WTC11 (cell line): ENCODE data around the gene CNP. TPM values are rescaled to one million over a fixed set of nuclear protein-coding genes. Genes with fewer than 3 reads are reported as not detected.

ENCODE experiments used
- ATAC-seq: fragments of 200-7000 bp; cut with Tn5 transposase; 2 replicates; pipeline ENCODE4 v1.10.0; 2021; ENCODE audit warnings: mild to moderate bottlenecking, moderate library complexity
- CTCF ChIA-PET: fragments of 300-600 bp; sonication (Branson Sonifier 250); formaldehyde crosslinking; loops from one replicate; lab custom pipeline; 2021; ENCODE audit warnings: antibody characterized with exemption; lab: Charles Lee
- POLR2A ChIA-PET: fragments of 350-600 bp; sonication (Branson Sonifier 250); formaldehyde crosslinking; loops from one replicate; lab custom pipeline; 2021; ENCODE audit warnings: antibody characterized with exemption; lab: Charles Lee
- DNase-seq: peaks from one replicate; pipeline ENCODE4 v3.0.0; 2021; ENCODE audit warnings: low spot score
- H3K27ac Mint-ChIP-seq: 2 replicates; pipeline ENCODE4 v1.8.0; 2021; ENCODE audit warnings: mixed read lengths
- H3K27me3 Mint-ChIP-seq: 2 replicates; pipeline ENCODE4 v1.8.0; 2021; ENCODE audit warnings: low read depth, mild to moderate bottlenecking, moderate library complexity, mixed read lengths
- H3K36me3 Mint-ChIP-seq: 2 replicates; pipeline ENCODE4 v1.8.0; 2021; ENCODE audit warnings: mixed read lengths
- H3K4me1 Mint-ChIP-seq: 2 replicates; pipeline ENCODE4 v1.8.0; 2022; ENCODE audit warnings: mixed read lengths
- H3K4me3 Mint-ChIP-seq: 2 replicates; pipeline ENCODE4 v1.8.0; 2021; ENCODE audit warnings: mild to moderate bottlenecking, moderate library complexity, mixed read lengths
- H3K9me3 Mint-ChIP-seq: 2 replicates; pipeline ENCODE4 v1.8.0; 2021; ENCODE audit warnings: mixed read lengths
- AFF4 ChIP-seq: sonication (generic); formaldehyde crosslinking; IDR thresholded peaks from 2 replicates; pipeline ENCODE4 v1.8.1; 2023; ENCODE audit warnings: mild to moderate bottlenecking, missing genetic modification reagents, borderline replicate concordance
- CDX4 ChIP-seq: fragments of 250-450 bp; sonication (Bioruptor Pico); IDR thresholded peaks from 2 replicates; pipeline ENCODE4 v1.9.0; 2021; ENCODE audit warnings: moderate library complexity, mild to moderate bottlenecking, inconsistent platforms, borderline replicate concordance
- E2F4 ChIP-seq: sonication (generic); formaldehyde crosslinking; IDR thresholded peaks from 2 replicates; pipeline ENCODE4 v1.8.1; 2022; ENCODE audit warnings: low read depth, mild to moderate bottlenecking, moderate library complexity, missing genetic modification reagents, borderline replicate concordance
- ESRRA ChIP-seq: sonication (generic); formaldehyde crosslinking; IDR thresholded peaks from 2 replicates; pipeline ENCODE4 v1.8.1; 2022; ENCODE audit warnings: mild to moderate bottlenecking, missing genetic modification reagents, borderline replicate concordance
- MAX ChIP-seq: sonication (generic); formaldehyde crosslinking; IDR thresholded peaks from 2 replicates; pipeline ENCODE4 v1.8.0; 2022; ENCODE audit warnings: mild to moderate bottlenecking, missing genetic modification reagents
- NFE2L1 ChIP-seq: sonication (generic); formaldehyde crosslinking; IDR thresholded peaks from 2 replicates; pipeline ENCODE4 v1.8.1; 2023; ENCODE audit warnings: missing genetic modification reagents
- NR2C2 ChIP-seq: sonication (generic); formaldehyde crosslinking; IDR thresholded peaks from 2 replicates; pipeline ENCODE4 v1.8.0; 2022; ENCODE audit warnings: mild to moderate bottlenecking, missing genetic modification reagents
- PREB ChIP-seq: sonication (generic); formaldehyde crosslinking; IDR thresholded peaks from 2 replicates; pipeline ENCODE4 v1.8.1; 2022; ENCODE audit warnings: mild to moderate bottlenecking, missing genetic modification reagents, moderate library complexity, borderline replicate concordance
- RORB ChIP-seq: fragments of 250-450 bp; sonication (Bioruptor Pico); IDR thresholded peaks from 2 replicates; pipeline ENCODE4 v1.9.0; 2021; ENCODE audit warnings: mild to moderate bottlenecking
- SMAD4 ChIP-seq: sonication (generic); formaldehyde crosslinking; IDR thresholded peaks from 2 replicates; pipeline ENCODE4 v1.8.0; 2022; ENCODE audit warnings: mild to moderate bottlenecking, missing genetic modification reagents
- SOX15 ChIP-seq: fragments of 250-450 bp; sonication (Bioruptor Pico); IDR thresholded peaks from 2 replicates; pipeline ENCODE4 v1.9.0; 2021; ENCODE audit warnings: mild to moderate bottlenecking
- STAT6 ChIP-seq: sonication (generic); formaldehyde crosslinking; conservative IDR thresholded peaks from 2 replicates; pipeline ENCODE4 v1.8.1; 2023; ENCODE audit warnings: mild to moderate bottlenecking, low read depth, missing genetic modification reagents, moderate library complexity
- ZBTB21 ChIP-seq: sonication (generic); formaldehyde crosslinking; IDR thresholded peaks from 2 replicates; pipeline ENCODE4 v1.8.1; 2023; ENCODE audit warnings: mild to moderate bottlenecking, missing genetic modification reagents, borderline replicate concordance
- ZNF263 ChIP-seq: sonication (generic); formaldehyde crosslinking; IDR thresholded peaks from 2 replicates; pipeline ENCODE4 v1.8.1; 2022; ENCODE audit warnings: low read depth, mild to moderate bottlenecking, moderate library complexity, missing genetic modification reagents
- ZNF416 ChIP-seq: fragments of 250-450 bp; sonication (Bioruptor Pico); IDR thresholded peaks from 2 replicates; pipeline ENCODE4 v1.9.0; 2021; ENCODE audit warnings: mild to moderate bottlenecking, inconsistent platforms
- ZNF512 ChIP-seq: sonication (generic); formaldehyde crosslinking; IDR thresholded peaks from 2 replicates; pipeline ENCODE4 v1.8.1; 2022; ENCODE audit warnings: missing genetic modification reagents, borderline replicate concordance
- total RNA-seq: library from RNA; stranded (reverse); gene quantifications from 3 replicates; pipeline ENCODE4 v1.2.3, GENCODE V29; 2021

The CNP gene
- total RNA-seq, 1 experiment from 2014 or later: 52.5 TPM

- Mint-ChIP-seq H3K36me3 (peaks cover 63% of the 10 kb centered on the region), H3K4me3 (no peak overlapping the region), H3K27me3 (no peaks in the 10 kb centered on the region; the same call in 1 of the 2 replicates), H3K27ac (no peak overlapping the region), H3K9me3 (no peaks in the 10 kb centered on the region), H3K4me1 (no peaks in the 10 kb centered on the region)
- no peak for ATAC-seq
- TF ChIP-seq ZNF512 (CRISPR knock-in tag) (no peak), RORB (CRISPR knock-in tag) (no peak), STAT6 (CRISPR knock-in tag) (no peak), ZBTB21 (CRISPR knock-in tag) (no peak), SOX15 (no peak), ESRRA (no peak), NFE2L1 (no peak), ZNF416 (no peak), CDX4 (CRISPR knock-in tag) (no peak), AFF4 (no peak), MAX (CRISPR knock-in tag) (no peak)
- CTCF ChIA-PET: no interaction called here
- POLR2A ChIA-PET: no interaction called here
- no peak for DNase-seq
Measured at GRCh38 chr17:42000413-42001133, 34.0 kb downstream of the CNP start.

GRCh38 chr17:42001729-42002128, 35.1 kb downstream of the CNP start:
- TF ChIP-seq NR2C2 (CRISPR knock-in tag) (no peak), ZNF263 (CRISPR knock-in tag) (no peak), E2F4 (CRISPR knock-in tag) (no peak), PREB (CRISPR knock-in tag) (no peak), SMAD4 (no peak)

More at GRCh38 chr17:42001729-42002128, 35.1 kb downstream of the CNP start:
- Mint-ChIP-seq H3K4me1 (no peaks in the 10 kb centered on the region), H3K36me3 (peaks cover 52% of the 10 kb centered on the region), H3K27me3 (no peaks in the 10 kb centered on the region; the same call in 1 of the 2 replicates), H3K27ac (no peak overlapping the region), H3K4me3 (no peak overlapping the region), H3K9me3 (no peaks in the 10 kb centered on the region)
- ATAC-seq (no peak), DNase-seq (no peak)
- ChIA-PET CTCF (no interaction called here), POLR2A (no interaction called here)
